Lung microvascular endothelial cell (primary cell): ENCODE measurements around the gene PCDHGC4. TPM values are rescaled to one million over a fixed set of nuclear protein-coding genes. Genes with fewer than 3 reads are reported as not detected.

ENCODE experiments used
- DNase-seq, 2 donors: peaks; one replicate each; pipeline versions ENCODE4 v3.0.0 to v3.0.0-alpha.2; 2010; ENCODE audit warnings: low read depth in 2 of 2
- total RNA-seq: library from RNA; depleted of rRNA; stranded (reverse); fragments of >200 nt; gene quantifications from 2 replicates; pipeline ENCODE4 v1.2.1, GENCODE V29; 2014

PCDHGC4 gene
- 0.65 and 0.79 TPM in 2 replicates for total RNA-seq

GRCh38 chr5:141484641-141485311, at the start of gene PCDHGC4:
Gene PCDHGC4 (plus strand): TSS chr5:141485030. CDS start chr5:141485174, 144 bp downstream.
- peak; percentile 39 to 67 for DNase-seq

DNA sequence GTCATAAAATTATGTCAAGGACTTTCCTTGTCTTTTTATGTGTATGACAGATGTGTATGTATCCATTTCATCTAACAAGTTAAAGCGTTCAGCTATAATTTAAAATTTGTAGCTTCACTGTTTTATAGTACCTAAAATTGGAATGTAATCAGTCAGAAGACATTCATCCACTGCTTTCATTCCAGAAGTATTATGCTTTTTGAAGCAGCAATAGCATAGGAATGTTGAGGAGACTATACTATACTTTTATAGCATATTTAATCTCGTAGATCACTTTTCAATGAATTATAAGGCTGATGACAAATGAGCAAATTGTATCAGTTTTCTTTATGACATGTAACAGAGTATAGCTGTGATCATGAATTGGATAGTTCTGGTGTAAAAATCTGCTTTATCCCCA, 47.6 kb upstream of the PCDHGC4 start:
- no peak for DNase-seq

DNA sequence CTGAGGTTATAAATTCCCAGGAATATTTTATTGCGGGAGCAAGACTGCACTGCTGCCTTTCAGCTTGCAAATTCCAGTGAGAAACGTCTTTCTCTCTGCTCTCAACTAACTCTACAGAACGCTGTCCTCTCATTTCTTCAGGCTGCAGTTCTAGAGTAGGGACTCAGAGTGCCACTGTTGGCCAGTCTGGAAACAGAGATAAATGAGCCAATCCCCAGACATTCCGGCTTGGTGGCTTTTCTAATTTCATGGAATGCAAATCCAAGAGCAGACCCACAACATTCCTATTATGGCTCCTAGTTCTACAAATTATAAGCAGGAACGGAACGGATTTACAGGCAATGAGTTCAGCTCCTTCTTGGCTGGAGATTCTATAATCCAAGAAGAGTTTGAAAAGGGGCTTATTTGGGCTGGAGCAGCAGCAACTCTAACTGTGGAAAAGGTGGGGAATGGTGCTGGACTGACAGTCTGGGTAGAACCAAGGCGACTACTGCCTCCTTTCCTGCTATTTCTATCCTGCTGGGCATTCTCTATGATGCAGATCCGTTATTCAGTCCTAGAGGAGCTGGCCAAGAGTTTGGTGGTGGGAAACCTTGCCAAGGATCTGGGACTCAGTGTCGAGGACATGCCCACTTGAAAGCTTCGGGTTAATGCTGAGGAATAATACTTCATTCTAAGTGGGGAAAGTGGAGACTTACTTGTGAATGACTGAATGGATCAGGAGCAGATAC, 45.3 kb upstream of the PCDHGC4 start:
- DNase-seq: no peak

DNA sequence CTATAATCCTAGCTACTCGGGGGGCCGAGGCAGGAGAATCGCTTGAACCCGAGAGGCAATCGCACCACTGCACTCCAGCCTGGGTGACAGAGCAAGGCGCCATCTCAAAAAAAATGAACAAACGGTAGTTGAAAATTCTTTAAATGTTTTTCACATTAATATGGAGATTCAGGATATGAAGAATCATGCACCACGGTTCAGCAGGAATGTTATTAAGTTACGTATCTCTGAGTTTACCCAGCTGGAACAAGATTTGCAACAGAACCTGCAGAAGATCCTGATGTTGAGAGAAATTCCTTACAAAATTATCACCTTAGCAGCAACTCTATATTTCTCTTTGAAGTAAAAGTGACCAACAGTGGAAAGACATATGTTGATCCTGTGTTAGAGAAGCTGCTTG, 44.5 kb upstream of the PCDHGC4 start:
- no peak for DNase-seq

- no peak for DNase-seq
These were observed 43.2 kb upstream of the PCDHGC4 start for GRCh38 chr5:141441571-141442170.

DNA sequence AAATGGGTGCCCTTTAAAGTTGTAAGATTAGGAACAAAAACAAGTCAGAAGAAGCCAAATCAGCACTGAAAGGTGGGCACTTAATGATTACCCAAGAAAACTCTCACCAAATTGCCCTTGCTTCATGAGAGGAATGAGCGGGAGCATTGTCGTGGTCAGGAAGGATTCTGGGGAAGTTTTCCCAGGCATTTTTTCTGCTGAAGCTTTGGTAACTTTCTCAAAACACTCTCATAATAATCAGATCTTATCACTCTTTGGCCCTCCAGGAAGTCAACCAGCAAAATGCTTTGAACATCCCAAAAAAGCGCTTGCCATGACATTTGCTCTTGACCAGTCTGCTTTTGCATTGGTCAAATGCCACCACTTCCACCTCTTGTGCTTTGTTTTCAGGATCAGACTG, 19.5 kb upstream of the PCDHGC4 start:
- DNase-seq: no peak

- DNase-seq: peak; percentile 94 to 96
These were observed 9.2 kb upstream of the PCDHGC4 start, which contains the start of gene PCDHGC3 for GRCh38 chr5:141475625-141476131. Gene PCDHGC3 (plus strand): TSS chr5:141475966. CDS start chr5:141476117, 151 bp downstream.

DNA sequence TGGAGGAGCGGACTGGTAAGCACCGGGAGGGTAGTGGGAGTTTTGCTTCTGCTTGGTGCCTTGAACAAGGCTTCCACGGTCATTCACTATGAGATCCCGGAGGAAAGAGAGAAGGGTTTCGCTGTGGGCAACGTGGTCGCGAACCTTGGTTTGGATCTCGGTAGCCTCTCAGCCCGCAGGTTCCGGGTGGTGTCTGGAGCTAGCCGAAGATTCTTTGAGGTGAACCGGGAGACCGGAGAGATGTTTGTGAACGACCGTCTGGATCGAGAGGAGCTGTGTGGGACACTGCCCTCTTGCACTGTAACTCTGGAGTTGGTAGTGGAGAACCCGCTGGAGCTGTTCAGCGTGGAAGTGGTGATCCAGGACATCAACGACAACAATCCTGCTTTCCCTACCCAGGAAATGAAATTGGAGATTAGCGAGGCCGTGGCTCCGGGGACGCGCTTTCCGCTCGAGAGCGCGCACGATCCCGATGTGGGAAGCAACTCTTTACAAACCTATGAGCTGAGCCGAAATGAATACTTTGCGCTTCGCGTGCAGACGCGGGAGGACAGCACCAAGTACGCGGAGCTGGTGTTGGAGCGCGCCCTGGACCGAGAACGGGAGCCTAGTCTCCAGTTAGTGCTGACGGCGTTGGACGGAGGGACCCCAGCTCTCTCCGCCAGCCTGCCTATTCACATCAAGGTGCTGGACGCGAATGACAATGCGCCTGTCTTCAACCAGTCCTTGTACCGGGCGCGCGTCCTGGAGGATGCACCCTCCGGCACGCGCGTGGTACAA, 8.5 kb upstream of the PCDHGC4 start:
- DNase-seq: peak; percentile 74 to 81

DNA sequence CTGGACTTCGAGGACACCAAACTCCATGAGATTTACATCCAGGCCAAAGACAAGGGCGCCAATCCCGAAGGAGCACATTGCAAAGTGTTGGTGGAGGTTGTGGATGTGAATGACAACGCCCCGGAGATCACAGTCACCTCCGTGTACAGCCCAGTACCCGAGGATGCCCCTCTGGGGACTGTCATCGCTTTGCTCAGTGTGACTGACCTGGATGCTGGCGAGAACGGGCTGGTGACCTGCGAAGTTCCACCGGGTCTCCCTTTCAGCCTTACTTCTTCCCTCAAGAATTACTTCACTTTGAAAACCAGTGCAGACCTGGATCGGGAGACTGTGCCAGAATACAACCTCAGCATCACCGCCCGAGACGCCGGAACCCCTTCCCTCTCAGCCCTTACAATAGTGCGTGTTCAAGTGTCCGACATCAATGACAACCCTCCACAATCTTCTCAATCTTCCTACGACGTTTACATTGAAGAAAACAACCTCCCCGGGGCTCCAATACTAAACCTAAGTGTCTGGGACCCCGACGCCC, 7.7 kb upstream of the PCDHGC4 start:
- DNase-seq: no peak

DNA sequence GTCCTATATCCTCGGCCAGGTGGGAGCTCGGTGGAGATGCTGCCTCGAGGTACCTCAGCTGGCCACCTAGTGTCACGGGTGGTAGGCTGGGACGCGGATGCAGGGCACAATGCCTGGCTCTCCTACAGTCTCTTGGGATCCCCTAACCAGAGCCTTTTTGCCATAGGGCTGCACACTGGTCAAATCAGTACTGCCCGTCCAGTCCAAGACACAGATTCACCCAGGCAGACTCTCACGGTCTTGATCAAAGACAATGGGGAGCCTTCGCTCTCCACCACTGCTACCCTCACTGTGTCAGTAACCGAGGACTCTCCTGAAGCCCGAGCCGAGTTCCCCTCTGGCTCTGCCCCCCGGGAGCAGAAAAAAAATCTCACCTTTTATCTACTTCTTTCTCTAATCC, 7.0 kb upstream of the PCDHGC4 start:
- DNase-seq: no peak

DNA sequence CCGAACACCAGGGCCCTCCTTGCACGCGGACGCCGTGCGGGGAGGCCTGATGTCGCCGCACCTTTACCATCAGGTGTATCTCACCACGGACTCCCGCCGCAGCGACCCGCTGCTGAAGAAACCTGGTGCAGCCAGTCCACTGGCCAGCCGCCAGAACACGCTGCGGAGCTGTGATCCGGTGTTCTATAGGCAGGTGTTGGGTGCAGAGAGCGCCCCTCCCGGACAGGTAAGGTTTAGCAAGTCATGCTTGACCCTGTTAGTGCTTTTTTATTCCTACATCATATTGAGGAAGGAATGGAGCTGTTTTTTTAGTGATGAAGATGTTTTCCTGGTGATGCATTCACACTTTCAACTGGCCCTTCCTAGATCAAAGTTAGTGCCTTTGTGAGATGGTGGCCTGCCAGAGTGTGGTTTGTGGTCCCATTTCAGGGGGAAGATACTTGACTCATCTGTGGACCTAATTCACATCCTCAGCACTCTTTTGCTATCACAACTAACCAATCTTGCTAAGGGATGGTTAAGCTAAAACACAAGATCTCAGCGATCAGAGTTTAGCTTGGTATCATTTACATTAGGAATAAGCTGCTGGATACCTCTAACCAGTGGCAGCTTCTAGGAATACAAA, 6.4 kb upstream of the PCDHGC4 start:
- DNase-seq: no peak

GRCh38 chr5:141479776-141480175, 5.1 kb upstream of the PCDHGC4 start:
- DNase-seq: no peak

DNA sequence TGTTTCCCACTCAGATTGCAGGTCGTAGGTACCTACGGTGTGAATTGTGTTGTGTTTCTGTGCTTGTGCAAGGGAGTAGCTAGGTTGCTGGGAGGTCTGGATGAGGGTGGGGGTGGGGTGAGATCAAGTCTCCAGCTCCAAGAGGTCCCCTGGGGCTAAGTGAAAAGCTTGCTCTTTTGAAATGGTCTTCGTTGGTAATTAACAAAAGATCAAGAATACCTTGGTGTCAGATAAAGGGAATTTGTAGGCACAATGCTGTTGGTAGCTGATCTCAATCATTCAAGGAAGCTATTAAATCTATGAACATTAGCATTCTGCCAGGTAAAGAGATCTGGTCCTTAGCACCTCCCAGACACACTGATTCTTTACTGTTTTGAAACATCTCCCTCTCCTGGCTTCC, 928 bp upstream of the PCDHGC4 start:
- DNase-seq: no peak

DNA sequence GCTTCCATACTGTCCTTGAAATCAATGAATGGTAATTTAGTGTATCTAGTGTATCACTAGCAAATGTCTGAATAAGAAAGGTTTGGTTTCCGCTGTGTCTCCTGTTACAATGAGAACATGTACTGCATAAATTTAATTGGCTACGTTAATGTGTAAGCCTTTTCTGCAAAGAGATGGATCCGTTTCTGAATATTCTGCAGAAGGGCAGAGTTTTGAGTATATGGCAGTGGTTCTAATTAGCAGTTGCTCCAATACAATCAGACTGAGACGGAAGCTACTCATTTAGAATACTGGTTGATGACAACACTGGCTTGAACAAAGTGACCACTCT, 555 bp upstream of the PCDHGC4 start:
- no peak for DNase-seq

DNA sequence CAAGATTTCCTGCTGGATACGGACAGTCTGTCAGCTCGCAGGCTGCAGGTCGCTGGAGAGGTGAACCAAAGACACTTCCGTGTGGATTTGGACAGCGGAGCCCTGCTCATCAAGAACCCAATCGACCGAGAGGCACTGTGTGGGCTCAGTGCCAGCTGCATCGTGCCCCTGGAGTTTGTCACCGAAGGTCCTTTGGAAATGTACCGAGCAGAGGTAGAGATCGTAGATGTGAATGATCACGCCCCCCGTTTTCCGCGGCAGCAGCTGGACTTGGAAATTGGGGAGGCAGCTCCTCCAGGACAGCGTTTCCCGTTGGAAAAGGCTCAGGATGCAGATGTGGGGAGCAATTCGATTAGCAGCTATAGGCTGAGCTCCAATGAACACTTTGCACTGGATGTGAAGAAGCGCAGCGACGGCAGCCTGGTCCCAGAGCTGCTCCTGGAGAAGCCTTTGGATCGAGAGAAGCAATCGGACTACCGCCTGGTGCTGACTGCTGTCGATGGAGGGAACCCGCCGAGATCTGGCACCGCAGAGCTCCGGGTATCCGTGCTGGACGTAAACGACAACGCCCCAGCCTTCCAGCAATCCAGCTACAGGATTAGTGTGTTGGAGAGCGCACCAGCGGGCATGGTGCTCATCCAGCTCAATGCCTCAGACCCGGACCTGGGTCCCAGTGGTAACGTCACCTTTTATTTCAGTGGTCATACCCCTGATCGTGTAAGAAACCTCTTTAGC, 658 bp downstream of the PCDHGC4 start:
- no peak for DNase-seq

DNA sequence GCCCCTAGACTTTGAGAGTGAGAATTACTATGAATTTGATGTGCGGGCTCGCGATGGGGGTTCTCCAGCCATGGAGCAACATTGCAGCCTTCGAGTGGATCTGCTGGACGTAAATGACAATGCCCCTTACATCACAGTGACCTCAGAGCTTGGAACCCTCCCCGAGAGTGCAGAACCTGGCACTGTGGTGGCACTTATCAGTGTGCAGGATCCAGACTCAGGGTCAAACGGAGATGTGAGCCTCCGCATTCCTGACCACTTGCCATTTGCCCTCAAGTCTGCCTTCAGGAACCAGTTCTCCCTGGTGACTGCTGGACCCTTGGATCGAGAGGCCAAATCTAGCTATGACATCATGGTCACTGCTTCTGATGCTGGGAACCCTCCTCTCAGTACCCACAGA, 1.3 kb downstream of the PCDHGC4 start:
- DNase-seq: no peak

- DNase-seq: no peak
These were observed 2.3 kb downstream of the PCDHGC4 start for GRCh38 chr5:141487131-141487530.

DNA sequence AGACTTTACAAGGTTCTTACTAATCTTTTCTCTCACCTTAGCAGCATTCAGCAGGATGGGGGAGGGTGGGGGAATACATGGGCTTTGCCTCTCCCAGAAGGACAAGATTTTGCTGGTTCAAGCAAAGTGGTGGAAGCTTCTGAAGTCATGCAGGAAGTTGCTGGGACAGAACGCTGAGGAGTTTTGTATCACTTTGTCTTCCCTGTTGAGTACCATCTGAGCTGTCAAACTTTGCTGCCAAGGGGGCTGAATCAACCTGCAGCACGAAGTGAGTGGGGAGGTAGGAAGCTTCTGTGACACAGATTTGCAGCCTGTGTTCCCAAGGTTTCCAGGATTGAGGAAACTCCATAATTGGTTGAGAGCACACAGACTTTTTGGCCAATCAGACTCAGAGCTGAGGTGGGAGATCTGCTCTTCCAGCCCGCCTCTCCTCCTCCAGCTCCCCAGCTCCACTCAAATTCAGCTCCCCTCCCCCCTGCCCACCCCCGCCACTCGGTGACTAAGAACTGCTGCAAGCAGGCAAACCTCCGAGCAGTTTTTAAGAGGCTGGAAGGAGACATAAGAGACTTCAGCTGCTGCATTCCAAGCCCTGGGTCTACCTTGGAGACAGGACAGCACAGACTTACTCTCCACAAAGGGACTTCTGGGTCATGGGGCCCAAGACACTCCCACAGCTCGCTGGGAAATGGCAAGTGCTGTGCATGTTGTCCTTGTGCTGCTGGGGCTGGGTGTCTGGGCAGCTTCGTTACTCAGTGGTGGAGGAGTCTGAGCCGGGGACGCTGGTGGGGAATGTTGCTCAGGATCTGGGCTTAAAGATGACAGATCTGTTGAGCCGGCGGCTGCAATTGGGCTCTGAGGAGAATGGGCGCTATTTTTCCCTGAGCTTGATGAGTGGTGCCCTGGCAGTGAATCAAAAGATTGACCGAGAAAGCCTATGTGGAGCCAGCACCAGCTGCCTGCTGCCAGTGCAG, 4.0 kb downstream of the PCDHGC4 start, which contains the start of gene PCDHGC5:
PCDHGC5 (plus strand) TSS at position 491 of the 971 bp plus-strand sequence; CDS start at position 651, 160 bp downstream.
- no peak for DNase-seq

DNA sequence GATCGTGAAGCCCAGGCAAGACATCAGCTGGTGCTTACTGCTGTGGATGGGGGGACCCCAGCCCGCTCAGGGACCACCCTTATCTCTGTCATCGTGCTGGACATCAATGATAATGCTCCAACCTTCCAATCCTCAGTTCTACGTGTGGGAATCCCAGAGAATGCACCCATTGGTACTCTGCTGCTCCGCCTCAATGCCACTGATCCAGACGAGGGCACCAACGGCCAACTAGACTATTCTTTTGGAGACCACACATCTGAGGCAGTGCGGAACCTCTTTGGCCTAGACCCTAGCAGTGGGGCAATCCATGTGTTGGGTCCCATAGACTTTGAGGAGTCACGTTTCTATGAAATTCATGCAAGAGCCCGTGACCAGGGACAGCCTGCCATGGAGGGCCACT, 5.0 kb downstream of the PCDHGC4 start:
- DNase-seq: no peak
